ENCODE results near the gene LRRC41.
"Not testable (repeated sequence)": the region's sequence is repeated elsewhere in the genome, so short reads cannot be mapped to it uniquely, and the experiment has no call there.

GRCh38 chr1:46238865-46239264, 64.6 kb downstream of the LRRC41 start:
- not testable (repeated sequence) for TF ChIP-seq ZNF672 (CRISPR knock-in tag; IDR thresholded peaks at IDR 0.05); PCBP1 (IDR thresholded peaks at IDR 0.05; ENCODE audit: borderline replicate concordance, low read depth, low read length); PAX8 (CRISPR knock-in tag; IDR thresholded peaks at IDR 0.05; ENCODE audit: borderline replicate concordance); ZNF691 (CRISPR knock-in tag; IDR thresholded peaks at IDR 0.05; ENCODE audit: borderline replicate concordance, low read depth); ZKSCAN1 (IDR thresholded peaks at IDR 0.05; ENCODE audit: low read length); TAF15 (IDR thresholded peaks at IDR 0.05; ENCODE audit: low read depth, low read length, poor library complexity, severe bottlenecking); REL (CRISPR knock-in tag; conservative IDR thresholded peaks at IDR 0.05)
